GM11168 (cell line): ENCODE results near the gene OSBPL3.

Source experiments
- in situ Hi-C: fragments of 300-500 bp; cut with MboI; formaldehyde crosslinking; loops from one replicate; pipeline ENCODE4 v1.12.0; 2022; ENCODE audit warnings: low sequenced_read_pairs; ENCODE audit not compliant: unreplicated experiment

Gene OSBPL3

DNA sequence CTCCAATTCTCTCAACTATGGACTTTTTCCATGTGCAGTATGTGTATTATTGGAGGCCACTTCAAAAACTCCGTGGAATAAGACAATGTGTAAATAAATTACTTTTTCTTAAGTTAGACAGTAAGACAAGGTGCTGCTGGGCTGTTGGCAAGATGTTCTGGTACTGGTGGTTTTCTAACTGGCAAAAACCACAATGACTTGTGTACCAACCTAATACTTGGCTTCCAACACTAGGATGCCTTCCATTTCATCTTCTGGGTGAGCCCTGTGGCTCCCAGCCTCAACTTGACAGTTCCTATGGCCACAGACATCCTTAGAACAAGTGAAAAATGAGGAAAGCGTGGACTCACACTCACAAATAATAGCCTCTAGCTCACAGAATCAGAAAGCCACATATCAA lies 77.0 kb downstream of the OSBPL3 start:
- in situ Hi-C loops: no loop called here

- in situ Hi-C loops: no loop called here
These were observed 77.7 kb downstream of the OSBPL3 start for GRCh38 chr7:24902276-24902675.

DNA sequence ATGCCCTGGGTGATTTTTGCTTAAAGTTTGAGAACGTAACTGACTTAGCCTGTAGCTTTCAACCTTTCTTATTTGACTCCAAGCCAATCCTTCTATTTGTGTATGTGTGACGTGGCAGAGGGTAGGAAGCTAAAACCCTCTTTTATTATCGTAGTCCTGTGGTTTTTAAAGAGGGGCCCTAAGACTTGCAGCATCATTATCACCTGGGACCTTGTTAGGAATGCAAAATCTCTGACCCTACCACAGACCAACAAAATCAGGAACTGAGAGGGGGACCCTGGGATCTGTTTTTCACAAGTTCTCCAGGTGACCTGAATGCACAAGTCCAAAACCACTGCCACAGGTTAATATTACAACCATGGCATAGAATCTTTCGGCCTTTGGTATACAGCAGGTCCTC lies 80.1 kb downstream of the OSBPL3 start:
- in situ Hi-C loops: no loop called here

DNA sequence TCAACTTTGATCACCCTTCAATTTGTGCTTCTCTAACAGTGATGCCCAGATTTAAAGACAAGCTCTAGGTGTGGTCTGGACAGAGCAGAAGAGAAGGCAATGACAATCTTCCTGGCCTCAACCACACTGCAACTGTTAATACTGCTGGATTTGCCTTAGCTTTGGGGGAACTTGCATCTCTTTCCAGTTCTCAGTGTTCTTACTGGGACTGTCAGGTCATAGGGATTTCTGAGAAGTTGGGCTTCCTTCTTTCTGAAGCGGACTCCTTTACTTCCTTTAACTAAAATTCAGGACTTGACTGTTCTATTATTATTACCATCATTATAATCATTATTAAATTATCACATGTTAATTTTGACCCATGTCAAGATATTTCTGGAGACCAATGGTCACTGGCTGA lies 80.8 kb downstream of the OSBPL3 start:
- in situ Hi-C loops: no loop called here

DNA sequence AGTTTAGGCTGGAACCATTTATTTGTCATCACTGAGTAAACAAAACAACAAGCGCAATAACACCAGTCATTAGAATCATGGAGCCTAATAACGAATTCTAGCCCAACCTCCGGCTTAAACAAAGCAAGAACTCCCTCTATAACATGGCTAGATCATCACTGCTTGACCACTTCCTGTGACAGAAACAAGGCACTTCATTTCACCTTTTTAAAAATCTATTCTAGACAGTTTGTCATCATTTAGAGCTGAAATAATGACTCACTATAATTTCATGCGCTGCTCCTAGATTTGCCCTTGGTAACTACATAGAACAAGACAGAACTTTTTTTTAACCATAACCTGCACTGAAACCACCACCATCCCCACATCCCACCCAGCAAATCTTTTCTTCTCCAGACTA lies 81.3 kb downstream of the OSBPL3 start:
- in situ Hi-C loops: no loop called here

DNA sequence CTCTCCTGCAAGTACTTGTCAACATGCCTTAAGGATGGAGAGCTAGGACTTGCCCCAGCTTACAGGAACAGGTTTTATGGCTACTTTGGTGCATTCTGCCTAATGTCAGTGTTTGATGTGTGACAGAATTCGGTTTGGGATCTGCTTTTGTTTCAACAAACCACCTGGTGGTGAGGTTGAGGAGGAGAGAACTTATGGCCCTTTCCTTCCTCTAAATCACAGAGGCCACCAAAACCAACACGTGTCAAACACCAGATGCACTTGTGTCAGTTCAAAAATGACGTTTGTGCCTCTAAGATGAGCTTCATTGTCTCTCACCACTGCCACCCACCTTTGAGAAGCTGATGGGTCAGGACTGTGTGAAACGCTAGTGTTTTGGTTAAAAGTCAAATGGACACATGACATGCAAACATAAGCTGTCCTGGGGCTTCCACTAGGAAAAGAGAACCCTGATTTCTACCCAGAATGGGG lies 83.9 kb downstream of the OSBPL3 start:
- in situ Hi-C loops: no loop called here

DNA sequence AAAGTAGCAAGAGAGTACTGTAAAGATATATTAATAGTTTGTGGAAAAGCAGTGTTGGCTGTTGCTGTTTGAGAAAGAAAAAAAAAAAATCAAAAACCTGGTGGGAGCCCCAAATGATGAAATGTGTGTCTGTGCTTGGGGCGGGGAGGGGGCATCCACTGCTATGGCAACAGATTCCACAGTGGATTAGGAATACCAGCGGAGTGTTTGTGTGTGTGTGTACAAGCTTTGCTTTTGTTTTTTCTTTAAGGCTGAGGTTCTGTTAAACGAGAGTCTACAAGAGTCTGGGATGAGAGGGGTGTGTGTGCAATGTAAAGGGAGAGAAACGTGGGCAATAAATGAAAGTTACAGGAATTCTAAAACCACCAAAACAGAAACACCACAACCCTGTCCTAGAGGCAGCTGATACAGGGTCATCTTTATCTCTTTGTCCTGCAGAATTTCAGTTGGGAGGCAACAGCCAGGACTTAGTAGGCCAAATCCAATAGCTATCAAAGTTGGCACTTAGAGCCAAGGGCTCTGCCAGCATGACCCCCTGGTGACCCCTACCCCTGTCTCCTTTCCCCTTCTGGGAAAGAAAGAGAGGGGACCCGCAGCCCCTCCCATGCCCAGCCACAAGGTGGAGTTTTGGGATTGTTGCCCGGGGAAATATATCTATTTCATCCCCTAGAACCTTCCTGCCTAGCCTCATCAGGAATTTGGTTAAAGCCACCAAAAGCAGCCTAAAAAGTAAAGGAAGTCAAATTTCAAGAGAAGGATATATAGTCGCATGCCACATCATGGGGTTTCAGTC lies 85.4 kb downstream of the OSBPL3 start:
- in situ Hi-C loops: no loop called here

DNA sequence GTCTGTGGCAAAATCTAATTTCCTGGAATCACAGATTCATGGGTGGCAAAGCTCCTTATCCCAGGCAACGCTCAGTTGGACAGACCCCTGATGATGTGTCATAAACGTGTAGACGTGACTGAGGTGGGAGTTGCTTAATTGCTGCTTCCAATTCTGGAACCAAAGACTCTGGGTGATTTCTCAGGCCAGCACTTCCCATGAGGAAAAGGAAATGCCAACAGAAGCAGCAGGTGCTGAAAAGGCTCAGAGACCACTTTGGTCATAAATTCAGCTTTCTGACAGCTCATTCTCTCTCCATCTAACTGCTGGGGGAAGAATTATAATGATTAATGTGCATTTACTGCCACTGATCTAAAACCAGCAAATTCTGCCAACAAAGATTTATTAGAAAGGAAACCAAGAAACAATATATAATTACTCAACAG lies 88.7 kb downstream of the OSBPL3 start:
- in situ Hi-C loops: no loop called here

- in situ Hi-C loops: no loop called here
These were observed 90.4 kb downstream of the OSBPL3 start for GRCh38 chr7:24889611-24890010.

DNA sequence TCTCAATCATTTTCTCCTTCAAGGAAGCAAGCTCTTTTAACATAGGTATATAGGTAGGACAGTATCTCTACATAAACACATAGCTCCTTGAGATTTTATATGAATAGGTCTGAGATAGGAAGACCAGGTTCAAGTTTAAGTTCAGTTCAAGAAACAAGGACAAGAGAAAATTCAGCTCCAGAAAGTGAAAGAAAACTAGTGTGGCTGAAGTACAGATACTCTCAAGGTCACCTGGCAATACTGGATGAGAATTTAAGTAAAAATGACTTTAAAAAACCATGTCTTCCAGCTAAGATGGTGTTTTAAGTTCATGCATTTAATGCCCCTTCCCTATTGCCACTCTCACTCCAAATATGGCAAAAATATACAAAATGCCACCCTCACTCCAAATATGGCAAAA lies 91.3 kb downstream of the OSBPL3 start:
- in situ Hi-C loops: no loop called here

DNA sequence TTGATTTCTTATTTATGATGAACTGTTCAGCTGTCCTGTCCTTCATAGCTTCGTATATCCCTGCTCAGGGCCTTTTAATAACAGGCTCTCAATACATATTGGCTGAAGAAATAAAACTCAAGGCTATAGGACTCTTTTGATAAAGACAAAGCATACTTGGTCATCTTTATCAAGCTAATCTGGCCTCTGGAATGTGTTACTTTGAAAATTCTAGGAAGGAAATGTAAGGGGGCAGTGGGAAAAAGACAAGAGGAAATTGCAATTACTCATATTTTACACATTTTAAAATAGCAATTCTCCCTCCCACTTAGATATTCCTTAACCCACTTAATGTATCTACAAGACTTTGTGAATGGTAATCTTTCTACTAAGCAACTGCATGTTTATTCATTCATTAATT lies 94.3 kb downstream of the OSBPL3 start:
- in situ Hi-C loops: no loop called here

DNA sequence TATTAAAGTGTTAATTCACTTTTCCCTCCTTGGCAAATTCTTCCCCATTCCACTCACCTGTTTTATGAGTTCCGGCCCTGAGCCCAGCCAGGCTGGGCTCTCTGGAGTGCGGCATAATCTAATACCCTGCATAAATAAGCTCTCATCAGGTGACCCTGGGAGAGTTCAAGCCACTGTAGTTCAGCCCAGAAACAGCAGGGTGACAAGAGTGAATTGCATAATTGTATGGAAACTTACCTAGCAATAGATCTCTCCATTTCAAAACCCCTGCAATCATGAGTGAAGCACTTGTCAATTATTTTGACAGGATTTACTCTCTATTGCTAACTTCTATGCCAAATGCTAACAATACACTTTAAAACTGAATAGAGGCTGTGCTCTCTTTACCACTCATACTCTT lies 94.7 kb downstream of the OSBPL3 start:
- in situ Hi-C loops: no loop called here

DNA sequence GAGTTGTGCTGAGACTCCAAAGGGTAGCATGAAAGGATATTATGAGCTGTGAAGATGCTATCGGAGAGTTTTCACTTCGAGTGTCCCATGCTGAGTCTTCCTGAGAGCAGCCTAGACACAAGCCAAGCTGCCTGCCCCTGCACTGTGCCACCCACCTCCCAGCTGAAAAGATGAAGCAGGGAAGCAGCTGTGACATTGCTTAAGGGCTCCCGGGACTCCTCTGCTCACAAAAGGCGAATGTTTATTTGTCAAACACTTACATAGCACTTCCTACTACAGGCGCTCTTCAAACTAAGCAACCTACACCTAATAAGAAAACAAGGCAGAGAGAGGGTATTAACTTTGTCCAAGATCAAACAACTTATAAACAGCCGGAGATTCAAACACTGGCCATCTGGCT lies 95.6 kb downstream of the OSBPL3 start:
- in situ Hi-C loops: no loop called here

GRCh38 chr7:24883622-24884013 lies 96.4 kb downstream of the OSBPL3 start:
- in situ Hi-C loops: no loop called here

GRCh38 chr7:24882989-24883621 lies 96.9 kb downstream of the OSBPL3 start:
- in situ Hi-C loops: no loop called here

- in situ Hi-C loops: no loop called here
These were observed 98.4 kb downstream of the OSBPL3 start for GRCh38 chr7:24881623-24882022.

GRCh38 chr7:24880886-24881285 lies 99.1 kb downstream of the OSBPL3 start:
- in situ Hi-C loops: no loop called here

- in situ Hi-C loops: no loop called here
These were observed 100.7 kb downstream of the OSBPL3 start for GRCh38 chr7:24879291-24879690.

DNA sequence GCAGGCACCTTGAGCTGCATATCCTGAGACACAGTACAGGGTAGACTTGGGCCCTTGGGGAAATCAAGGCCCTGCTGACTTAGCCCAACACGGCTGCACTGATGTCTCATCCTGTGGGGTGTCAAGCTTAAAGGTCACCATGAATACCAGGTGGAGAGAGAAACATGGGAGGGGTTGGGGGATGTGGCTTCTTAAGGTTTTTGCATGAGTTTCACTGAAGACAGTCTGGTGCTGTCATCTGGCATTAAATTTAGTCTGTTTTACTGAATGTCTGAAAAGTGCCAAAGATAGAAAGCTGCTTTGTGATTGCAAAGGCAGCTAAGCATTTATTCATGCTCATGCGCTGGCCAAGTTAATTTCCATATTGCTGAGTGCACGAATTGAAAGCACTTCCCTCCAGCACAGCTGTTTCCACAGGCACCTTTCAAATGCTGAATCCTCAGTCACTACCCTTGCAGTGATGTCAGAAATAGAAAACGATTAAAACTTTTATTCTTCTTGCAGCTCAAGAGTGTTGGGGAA lies 102.1 kb downstream of the OSBPL3 start:
- in situ Hi-C loops: no loop called here

DNA sequence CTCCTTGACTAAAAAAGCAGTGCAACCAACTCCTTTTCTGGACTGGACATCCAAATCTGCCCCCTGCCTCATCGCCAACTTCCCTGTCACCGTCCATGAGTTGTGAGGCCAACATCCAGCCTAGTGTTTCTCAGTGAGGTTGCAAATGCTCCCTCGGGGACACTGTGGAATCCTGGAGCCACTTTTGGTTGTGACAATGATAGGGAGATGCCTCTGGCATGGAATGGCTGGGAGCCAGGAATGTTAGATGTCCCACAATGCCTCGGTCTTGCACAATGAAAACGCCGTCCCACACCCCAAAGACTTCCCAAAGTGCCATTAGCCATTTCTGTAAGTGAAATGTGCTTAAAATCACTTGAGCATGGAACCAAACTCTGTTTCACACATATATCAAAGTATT lies 105.2 kb downstream of the OSBPL3 start:
- in situ Hi-C loops: no loop called here

DNA sequence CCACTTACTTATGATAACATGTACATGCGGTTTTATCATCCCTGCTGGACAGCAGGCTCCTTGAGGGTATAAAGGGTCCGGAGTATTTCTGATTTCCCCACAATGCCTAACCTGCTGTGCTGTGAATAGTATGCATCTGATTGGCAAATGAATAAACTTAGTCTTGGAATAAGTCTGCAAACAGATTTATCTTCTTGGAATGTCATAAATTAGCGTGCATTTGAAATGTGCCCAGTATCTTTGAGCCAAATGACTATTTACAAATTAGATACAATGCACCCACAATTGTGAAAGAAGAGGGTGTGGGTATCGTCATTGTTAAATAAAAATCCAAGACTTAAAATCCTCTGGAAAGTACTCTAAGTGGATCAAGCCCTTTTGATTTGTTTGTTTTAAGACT lies 106.0 kb downstream of the OSBPL3 start:
- in situ Hi-C loops: no loop called here

DNA sequence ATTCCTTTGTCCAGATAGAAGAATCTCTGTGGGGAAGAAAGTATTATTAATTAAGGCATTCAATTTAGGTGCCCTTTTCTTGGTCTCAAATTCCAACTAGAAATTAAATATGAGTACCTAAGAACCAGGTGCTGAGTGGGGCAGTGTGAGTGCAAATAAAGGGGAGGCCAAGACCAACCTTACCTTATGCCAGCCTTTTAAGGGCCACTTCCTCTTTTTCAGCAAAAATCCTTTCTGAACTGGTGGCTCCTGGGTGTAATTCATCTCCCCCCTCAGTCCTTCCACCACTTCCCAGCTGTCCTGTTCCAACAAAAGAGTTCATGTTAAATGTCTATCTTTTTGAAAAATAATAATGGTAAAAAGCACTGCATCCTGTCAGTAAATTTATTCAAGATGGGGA lies 108.2 kb downstream of the OSBPL3 start:
- in situ Hi-C loops: no loop called here
